IMR-90 (cell line): ENCODE results near the gene PPP6R3.

ENCODE experiments used
- CEBPB ChIP-seq: IDR thresholded peaks from 2 replicates; pipeline ENCODE4 v1.6.1; 2012; ENCODE audit warnings: low read depth, low read length, improper control_type of control experiment
- CTCF ChIP-seq: conservative IDR thresholded peaks from 2 replicates; pipeline ENCODE4 v1.5.1; 2012; ENCODE audit warnings: mild to moderate bottlenecking, low read depth, low read length, improper control_type of control experiment
- POLR2A ChIP-seq: IDR thresholded peaks from 2 replicates; pipeline ENCODE4 v1.6.1; 2012; ENCODE audit warnings: mild to moderate bottlenecking, low read depth, low read length

- TF ChIP-seq CTCF: no peak
- no peak for TF ChIP-seq POLR2A
- no peak for TF ChIP-seq CEBPB
Observed at GRCh38 chr11:68430801-68431200, 29.8 kb upstream of the PPP6R3 start.
